Tibial nerve (tissue), 4 donors: Measurements from ENCODE around the gene SLC25A1. TPM values are rescaled to one million over a fixed set of nuclear protein-coding genes. Genes with fewer than 3 reads are reported as not detected.

Experiments
- DNase-seq, 2 donors: peaks; one replicate each; pipeline ENCODE4 v3.0.0-alpha.2; 2019; ENCODE audit warnings: low spot score in 2 of 2
- H3K27ac ChIP-seq, 4 donors: fragments of 200-600 bp; sonication (generic) in 3 of 4; one replicate each; pipeline ENCODE4 v1.5.1; 2017 to 2019; ENCODE audit warnings: mild to moderate bottlenecking in 1 of 4
- H3K27me3 ChIP-seq, 2 donors: fragments of 200-600 bp; sonication (generic) in 1 of 2; one replicate each; pipeline versions ENCODE4 v1.5.1 to v1.6.0; 2017 to 2019
- H3K36me3 ChIP-seq, 3 donors: fragments of 200-600 bp; sonication (generic); one replicate each; pipeline ENCODE4 v1.5.1; 2018 to 2019
- H3K4me1 ChIP-seq, 4 donors: fragments of 200-600 bp; sonication (generic) in 3 of 4; one replicate each; pipeline ENCODE4 v1.5.1; 2017 to 2019
- H3K4me3 ChIP-seq, 4 donors: fragments of 200-600 bp; sonication (generic) in 3 of 4; one replicate each; pipeline ENCODE4 v1.5.1; 2017 to 2019; ENCODE audit warnings: mild to moderate bottlenecking in 1 of 4, moderate library complexity in 1 of 4
- H3K9me3 ChIP-seq, 4 donors: fragments of 200-600 bp; sonication (generic) in 3 of 4; one replicate each; pipeline ENCODE4 v1.5.1; 2017 to 2019
- CTCF ChIP-seq, 5 experiments: fragments of 200-600 bp in 3 of 5; fragments of 450-650 bp in 2 of 5; sonication (generic) in 3 of 5; IDR thresholded peaks; one replicate each; pipeline ENCODE4 v1.5.1; 2016 to 2019; ENCODE audit warnings: antibody characterized with exemption in 5 of 5, mild to moderate bottlenecking in 3 of 5, moderate library complexity in 2 of 5
- EP300 ChIP-seq, 2 donors: sonication (generic); formaldehyde crosslinking; IDR thresholded peaks; one replicate each; pipeline ENCODE4 v1.6.1; 2017; ENCODE audit warnings: antibody characterized with exemption in 2 of 2, mild to moderate bottlenecking in 1 of 2
- POLR2A ChIP-seq, 2 donors: fragments of 450-650 bp; IDR thresholded peaks; one replicate each; pipeline ENCODE4 v1.6.1; 2017; ENCODE audit warnings: antibody characterized with exemption in 2 of 2, mild to moderate bottlenecking in 2 of 2, moderate library complexity in 2 of 2
- WGBS, 2 donors: methylation state at CpG; one replicate each; pipeline ENCODE4 v1.1.5; 2018; 5-methylcytosine and 5-hydroxymethylcytosine counted together
- total RNA-seq, 4 donors: library from RNA; depleted of rRNA; stranded (reverse); fragments of >200 nt; gene quantifications; one replicate each; pipeline ENCODE4 v1.1.0, GENCODE V29; 2016

SLC25A1 gene
- total RNA-seq, 4 donors from 2014 or later: 46.9 to 100 (median 86.2) TPM

- Histone ChIP-seq H3K4me3 (no peak overlapping the region), H3K27me3 (no peaks in the 10 kb centered on the region), H3K9me3 (no peaks in the 10 kb centered on the region), H3K4me1 (peaks cover 0 to 16% (median 0%) of the 10 kb centered on the region in 4 donors), H3K27ac (no peak overlapping the region), H3K36me3 (peaks cover 0 to 66% (median 0%) of the 10 kb centered on the region in 3 donors)
- DNase-seq: no peak
- 60 to 73% methylated on average over 5 of the region's 5 CpGs for WGBS, 2 donors
- TF ChIP-seq EP300 (IDR thresholded peaks at IDR 0.05) (no peak), POLR2A (IDR thresholded peaks at IDR 0.05) (no peak), CTCF (IDR thresholded peaks at IDR 0.05) (no peak)
These were observed 40.2 kb upstream of the SLC25A1 start for GRCh38 chr22:19218541-19219233.

- Histone ChIP-seq H3K27ac (no peak overlapping the region), H3K36me3 (peaks cover 0 to 44% (median 0%) of the 10 kb centered on the region in 3 donors), H3K27me3 (no peaks in the 10 kb centered on the region), H3K4me3 (no peak overlapping the region), H3K9me3 (no peaks in the 10 kb centered on the region), H3K4me1 (peaks cover 0 to 16% (median 0%) of the 10 kb centered on the region in 4 donors)
- DNase-seq: no peak
- WGBS, 2 donors: 92 to 93% methylated on average over 5 of the region's 5 CpGs
- no peak for TF ChIP-seq CTCF (IDR thresholded peaks at IDR 0.05)
- no peak for TF ChIP-seq EP300 (IDR thresholded peaks at IDR 0.05)
These were observed 38.0 kb upstream of the SLC25A1 start for GRCh38 chr22:19216579-19216978.

- TF ChIP-seq CTCF (IDR thresholded peaks at IDR 0.05) (no peak), EP300 (IDR thresholded peaks at IDR 0.05) (no peak), POLR2A (IDR thresholded peaks at IDR 0.05) (no peak)
- H3K4me1 ChIP-seq: peaks cover 0 to 16% (median 0%) of the 10 kb centered on the region in 4 donors
- peaks cover 0 to 35% (median 0%) of the 10 kb centered on the region in 3 donors for H3K36me3 ChIP-seq
- H3K27me3 ChIP-seq: no peaks in the 10 kb centered on the region
- no peaks in the 10 kb centered on the region for H3K9me3 ChIP-seq
- no peak overlapping the region for H3K4me3 ChIP-seq
- WGBS, 2 donors: 93 to 97% methylated on average over 14 of the region's 14 CpGs
- no peak for DNase-seq
- no peak overlapping the region for H3K27ac ChIP-seq
These were observed 36.8 kb upstream of the SLC25A1 start for GRCh38 chr22:19215360-19215759.

- WGBS, 2 donors: 63 to 64% methylated on average over 4 of the region's 4 CpGs
- H3K36me3 ChIP-seq: peaks cover 0 to 37% (median 0%) of the 10 kb centered on the region in 3 donors
- no peak for TF ChIP-seq POLR2A (IDR thresholded peaks at IDR 0.05)
- TF ChIP-seq EP300 (IDR thresholded peaks at IDR 0.05): no peak
- no peak for TF ChIP-seq CTCF (IDR thresholded peaks at IDR 0.05)
- H3K27me3 ChIP-seq: no peaks in the 10 kb centered on the region
- peaks cover 0 to 15% (median 0%) of the 10 kb centered on the region in 4 donors for H3K4me1 ChIP-seq
- H3K27ac ChIP-seq: no peak overlapping the region
- H3K9me3 ChIP-seq: no peaks in the 10 kb centered on the region
- DNase-seq: no peak
- no peak overlapping the region for H3K4me3 ChIP-seq
These were observed 35.5 kb upstream of the SLC25A1 start for GRCh38 chr22:19214078-19214473.

GRCh38 chr22:19213442-19214077 lies 35.0 kb upstream of the SLC25A1 start:
- Histone ChIP-seq H3K9me3 (no peaks in the 10 kb centered on the region), H3K27ac (no peak overlapping the region), H3K27me3 (no peaks in the 10 kb centered on the region), H3K36me3 (peaks cover 0 to 41% (median 0%) of the 10 kb centered on the region in 3 donors), H3K4me3 (no peak overlapping the region), H3K4me1 (peaks cover 0 to 10% (median 0%) of the 10 kb centered on the region in 4 donors)
- DNase-seq: no peak
- WGBS, 2 donors: 56 to 67% methylated on average over 9 of the region's 9 CpGs
- TF ChIP-seq EP300 (IDR thresholded peaks at IDR 0.05) (no peak), CTCF (IDR thresholded peaks at IDR 0.05) (no peak), POLR2A (IDR thresholded peaks at IDR 0.05) (no peak)
